Adrenal gland (tissue), 12 donors: Measurements from ENCODE around the gene E2F4. TPM values are rescaled to one million over a fixed set of nuclear protein-coding genes. Genes with fewer than 3 reads are reported as not detected.

Experiments used
- DNase-seq, 7 donors: peaks; one replicate each; pipeline ENCODE4 v3.0.0-alpha.2; 2019 to 2020
- H3K27ac ChIP-seq, 5 donors: fragments of 200-600 bp; sonication (generic) in 4 of 5; 1 replicate in 3 of 5; 2 replicates in 2 of 5; pipeline versions ENCODE4 v1.5.1 to v1.8.0; 2016 to 2020; ENCODE audit warnings: mild to moderate bottlenecking in 1 of 5
- H3K27me3 ChIP-seq: fragments of 200-600 bp; 2 replicates; pipeline ENCODE4 v1.8.0; 2021
- H3K36me3 ChIP-seq, 2 donors: fragments of 200-600 bp; replicated peaks in 1 of 2; 1 replicate in 1 of 2; 2 replicates in 1 of 2; pipeline versions ENCODE4 v1.5.1 to v1.8.0; 2018 to 2022
- H3K4me1 ChIP-seq, 2 donors: fragments of 200-600 bp; replicated peaks in 1 of 2; 1 replicate in 1 of 2; 2 replicates in 1 of 2; pipeline versions ENCODE4 v1.5.1 to v1.8.0; 2018 to 2021
- H3K4me3 ChIP-seq, 4 donors: fragments of 200-600 bp; sonication (generic) in 3 of 4; one replicate each; pipeline ENCODE4 v1.5.1; 2016 to 2018
- H3K9me3 ChIP-seq, 3 donors: fragments of 200-600 bp; sonication (generic) in 1 of 3; replicated peaks in 1 of 3; 1 replicate in 2 of 3; 2 replicates in 1 of 3; pipeline versions ENCODE4 v1.5.1 to v1.8.0; 2016 to 2021
- CTCF ChIP-seq, 6 experiments: fragments of 450-650 bp in 4 of 6; fragments of 200-600 bp in 2 of 6; sonication (generic) in 1 of 6; IDR thresholded peaks; 1 replicate in 5 of 6; 2 replicates in 1 of 6; pipeline versions ENCODE4 v1.5.1 to v1.8.0; 2016 to 2021; ENCODE audit warnings: antibody characterized with exemption in 6 of 6, mild to moderate bottlenecking in 2 of 6, moderate library complexity in 1 of 6
- POLR2A ChIP-seq, 2 donors: fragments of 450-650 bp; IDR thresholded peaks; one replicate each; pipeline ENCODE4 v1.6.1; 2017; ENCODE audit warnings: antibody characterized with exemption in 2 of 2, mild to moderate bottlenecking in 2 of 2, moderate library complexity in 1 of 2
- WGBS, 4 donors: extraction: QIAGEN DNeasy Blood & Tissue Kit in 2 of 4; methylation state at CpG; one replicate each; pipeline versions ENCODE4 v1.1.5 to v1.1.7; 2013 to 2017; 5-methylcytosine and 5-hydroxymethylcytosine counted together
- intact Hi-C, 2 donors: fragments of 100-400 bp; cut with DNase I; formaldehyde crosslinking; loops; one replicate each; pipeline versions ENCODE4 v1.14.1 to v1.15.0; 2022 to 2023
- polyA plus RNA-seq, 3 donors: library from polyadenylated mRNA; stranded (reverse); fragments of 200-250 nt in 2 of 3; fragments of 350-450 nt in 1 of 3; fragmentation: Illumina TruSeq in 1 of 3; extraction: RNeasy Lipid Tissue Mini Kit (QIAGEN cat#74804) in 1 of 3; gene quantifications; one replicate each; pipeline ENCODE4 v1.2.3, GENCODE V29; 2013 to 2014
- total RNA-seq, 9 donors: library from RNA; depleted of rRNA in 4 of 9; stranded (reverse); fragments of >200 nt in 4 of 9; fragments of 120-200 nt in 1 of 9; fragmentation: NEBNext Ultra II Directional in 1 of 9; extraction: Animal tissue kit (Norgen Biotek cat#: 25700) in 1 of 9; gene quantifications; one replicate each; pipeline versions ENCODE4 v1.1.0 to v1.2.4, GENCODE V29; 2013 to 2023
- donor health status: healthy with polysubstance abuse.
- donor health status: Bipolar disorder and iron deficiency.
- donor health status: DM: yes; HTN: yes; CAD: no.
- donor health status: DM: no; HTN: no; CAD: no.
- donor health status: DM: no; HTN: no; CAD: no.
- donor health status: DM: yes; HTN: yes; CAD: no.

Gene E2F4
- total and polyA plus RNA-seq, 12 donors = 44.4 to 122 (median 69.1) TPM

- intact Hi-C loops = no loop called here
- TF ChIP-seq POLR2A (IDR thresholded peaks at IDR 0.05) = no peak
- no peak for TF ChIP-seq CTCF (IDR thresholded peaks at IDR 0.05)
Measured at GRCh38 chr16:67148656-67149275, 43.2 kb upstream of the E2F4 start.

GRCh38 chr16:67149276-67150046 lies 42.5 kb upstream of the E2F4 start:
- H3K27ac ChIP-seq = peak overlapping the region in 2 of 5 donors; percentile 85 to 92
- peak overlapping the region in 1 of 4 donors; percentile 78 for H3K4me3 ChIP-seq
- H3K27me3 ChIP-seq = no peaks in the 10 kb centered on the region
- H3K4me1 ChIP-seq = peaks cover 0 to 6% of the 10 kb centered on the region in 2 donors
- peaks cover 0 to 40% of the 10 kb centered on the region in 2 donors for H3K36me3 ChIP-seq
- intact Hi-C loops = loop anchor here in 1 of 2 donors (10.0 kb wide), 1 partner anchor 135 kb away; no protein-coding TSS in a partner anchor
- DNase-seq = peak in 2 of 7 donors; percentile 7 to 52
- WGBS, 4 donors = 66 to 93% (median 70%) methylated on average over 17 to 77 of the region's 77 CpGs
- TF ChIP-seq POLR2A (IDR thresholded peaks at IDR 0.05) (no peak), CTCF (IDR thresholded peaks at IDR 0.05) (no peak)
- no peaks in the 10 kb centered on the region for H3K9me3 ChIP-seq

More at GRCh38 chr16:67148656-67149275, 43.2 kb upstream of the E2F4 start:
- Histone ChIP-seq H3K4me3 (no peak overlapping the region), H3K4me1 (peaks cover 0 to 6% of the 10 kb centered on the region in 2 donors), H3K9me3 (no peaks in the 10 kb centered on the region), H3K36me3 (peaks cover 0 to 47% of the 10 kb centered on the region in 2 donors), H3K27me3 (no peaks in the 10 kb centered on the region), H3K27ac (no peak overlapping the region)
- DNase-seq = no peak
- WGBS, 4 donors = 83 to 93% (median 90%) methylated on average over 6 to 11 of the region's 11 CpGs

- Histone ChIP-seq H3K27me3 (no peaks in the 10 kb centered on the region), H3K27ac (peak overlapping the region in 4 of 5 donors; percentile 65 to 92 (median 82)), H3K4me1 (peaks cover 0 to 12% of the 10 kb centered on the region in 2 donors), H3K36me3 (peaks cover 0 to 32% of the 10 kb centered on the region in 2 donors), H3K4me3 (peak overlapping the region; percentile 30 to 78 (median 62)), H3K9me3 (no peaks in the 10 kb centered on the region)
- intact Hi-C loops = loop anchor here in 1 of 2 donors (10.0 kb wide), 1 partner anchor 135 kb away; no protein-coding TSS in a partner anchor
- TF ChIP-seq POLR2A (IDR thresholded peaks at IDR 0.05) (no peak), CTCF (IDR thresholded peaks at IDR 0.05) (peak in 2 of 6 experiments; percentile 5 to 6)
- 0 to 7% (median 4%) methylated on average over 4 to 92 of the region's 94 CpGs for WGBS, 4 donors
- DNase-seq = peak in 6 of 7 donors; percentile 45 to 66 (median 53)
Measured at GRCh38 chr16:67150047-67150832, 41.7 kb upstream of the E2F4 start.
